ENCODE measurements around the gene HCFC2.

- TF ChIP-seq POLR2AphosphoS5 (IDR thresholded peaks at IDR 0.05; ENCODE audit: borderline replicate concordance, low read depth, low read length) = no peak
- TF ChIP-seq EZH2 (IDR thresholded peaks at IDR 0.05) = no peak
- no peak for TF ChIP-seq FOXP2 (optimal IDR thresholded peaks at IDR 0.05; ENCODE audit: control extremely low read depth, extremely low read length, insufficient read depth)
Measured at GRCh38 chr12:104058802-104059201, 5.5 kb upstream of the HCFC2 start.
